Fibroblast of lung (primary cell): ENCODE measurements around the gene CRADD.

Experiments used
- CTCF ChIP-seq, 2 donors: IDR thresholded peaks in 1 of 2; conservative IDR thresholded peaks in 1 of 2; 1 replicate in 1 of 2; 2 replicates in 1 of 2; pipeline ENCODE4 v1.5.1; 2011 to 2012; ENCODE audit warnings: low read length in 2 of 2, control low read depth in 1 of 2, inconsistent platforms in 1 of 2, low read depth in 1 of 2, mild to moderate bottlenecking in 1 of 2
- EZH2 ChIP-seq: IDR thresholded peaks from 2 replicates; pipeline ENCODE4 v1.5.1; 2012; ENCODE audit warnings: low read length, control low read depth, mild to moderate bottlenecking; ENCODE audit errors: missing control alignments

GRCh38 chr12:93850481-93851256 lies 173.5 kb downstream of the CRADD start:
- TF ChIP-seq CTCF (conservative IDR thresholded peaks at IDR 0.05 in 1 of 2, IDR thresholded peaks at IDR 0.05 in 1 of 2; ENCODE audit: low read depth in 1 of 2, low read length in 2 of 2) (no peak), EZH2 (no peak)
